ENCODE data around the gene CPNE6. TPM values are rescaled to one million over a fixed set of nuclear protein-coding genes. Genes with fewer than 3 reads are reported as not detected.

Gene CPNE6
- total and polyA plus RNA-seq, 2 of the 13 experiments (the other 11 are each of a cell fraction or from before 2014, with no cell fraction given) = not detected

GRCh38 chr14:24114532-24115421 is 43.4 kb downstream of the CPNE6 start, which contains the start of the genes DCAF11 and NRL (continued):
- TF ChIP-seq, protein P1, sequence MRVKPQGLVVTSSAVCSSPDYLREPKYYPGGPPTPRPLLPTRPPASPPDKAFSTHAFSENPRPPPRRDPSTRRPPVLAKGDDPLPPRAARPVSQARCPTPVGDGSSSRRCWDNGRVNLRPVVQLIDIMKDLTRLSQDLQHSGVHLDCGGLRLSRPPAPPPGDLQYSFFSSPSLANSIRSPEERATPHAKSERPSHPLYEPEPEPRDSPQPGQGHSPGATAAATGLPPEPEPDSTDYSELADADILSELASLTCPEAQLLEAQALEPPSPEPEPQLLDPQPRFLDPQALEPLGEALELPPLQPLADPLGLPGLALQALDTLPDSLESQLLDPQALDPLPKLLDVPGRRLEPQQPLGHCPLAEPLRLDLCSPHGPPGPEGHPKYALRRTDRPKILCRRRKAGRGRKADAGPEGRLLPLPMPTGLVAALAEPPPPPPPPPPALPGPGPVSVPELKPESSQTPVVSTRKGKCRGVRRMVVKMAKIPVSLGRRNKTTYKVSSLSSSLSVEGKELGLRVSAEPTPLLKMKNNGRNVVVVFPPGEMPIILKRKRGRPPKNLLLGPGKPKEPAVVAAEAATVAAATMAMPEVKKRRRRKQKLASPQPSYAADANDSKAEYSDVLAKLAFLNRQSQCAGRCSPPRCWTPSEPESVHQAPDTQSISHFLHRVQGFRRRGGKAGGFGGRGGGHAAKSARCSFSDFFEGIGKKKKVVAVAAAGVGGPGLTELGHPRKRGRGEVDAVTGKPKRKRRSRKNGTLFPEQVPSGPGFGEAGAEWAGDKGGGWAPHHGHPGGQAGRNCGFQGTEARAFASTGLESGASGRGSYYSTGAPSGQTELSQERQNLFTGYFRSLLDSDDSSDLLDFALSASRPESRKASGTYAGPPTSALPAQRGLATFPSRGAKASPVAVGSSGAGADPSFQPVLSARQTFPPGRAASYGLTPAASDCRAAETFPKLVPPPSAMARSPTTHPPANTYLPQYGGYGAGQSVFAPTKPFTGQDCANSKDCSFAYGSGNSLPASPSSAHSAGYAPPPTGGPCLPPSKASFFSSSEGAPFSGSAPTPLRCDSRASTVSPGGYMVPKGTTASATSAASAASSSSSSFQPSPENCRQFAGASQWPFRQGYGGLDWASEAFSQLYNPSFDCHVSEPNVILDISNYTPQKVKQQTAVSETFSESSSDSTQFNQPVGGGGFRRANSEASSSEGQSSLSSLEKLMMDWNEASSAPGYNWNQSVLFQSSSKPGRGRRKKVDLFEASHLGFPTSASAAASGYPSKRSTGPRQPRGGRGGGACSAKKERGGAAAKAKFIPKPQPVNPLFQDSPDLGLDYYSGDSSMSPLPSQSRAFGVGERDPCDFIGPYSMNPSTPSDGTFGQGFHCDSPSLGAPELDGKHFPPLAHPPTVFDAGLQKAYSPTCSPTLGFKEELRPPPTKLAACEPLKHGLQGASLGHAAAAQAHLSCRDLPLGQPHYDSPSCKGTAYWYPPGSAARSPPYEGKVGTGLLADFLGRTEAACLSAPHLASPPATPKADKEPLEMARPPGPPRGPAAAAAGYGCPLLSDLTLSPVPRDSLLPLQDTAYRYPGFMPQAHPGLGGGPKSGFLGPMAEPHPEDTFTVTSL (CRISPR knock-in tag; IDR thresholded peaks at IDR 0.05; ENCODE audit: borderline replicate concordance) = no peak
- peak; percentile 77 for TF ChIP-seq ZZZ3 (CRISPR knock-in tag; IDR thresholded peaks at IDR 0.05; ENCODE audit: borderline replicate concordance)
- peak; percentile 97 for TF ChIP-seq NKX3-1 (CRISPR knock-in tag; IDR thresholded peaks at IDR 0.05)
- TF ChIP-seq ZNF556 (CRISPR knock-in tag; IDR thresholded peaks at IDR 0.05; ENCODE audit: borderline replicate concordance) = peak; percentile 41; the same call in 1 of the 2 replicates
- TF ChIP-seq MNT (IDR thresholded peaks at IDR 0.05) = peak; percentile 99
- TF ChIP-seq HOXD1 (CRISPR knock-in tag; IDR thresholded peaks at IDR 0.05) = peak; percentile 100
- peak; percentile 99 for TF ChIP-seq FOXO1 (CRISPR knock-in tag; IDR thresholded peaks at IDR 0.05)
- TF ChIP-seq, protein P2, sequence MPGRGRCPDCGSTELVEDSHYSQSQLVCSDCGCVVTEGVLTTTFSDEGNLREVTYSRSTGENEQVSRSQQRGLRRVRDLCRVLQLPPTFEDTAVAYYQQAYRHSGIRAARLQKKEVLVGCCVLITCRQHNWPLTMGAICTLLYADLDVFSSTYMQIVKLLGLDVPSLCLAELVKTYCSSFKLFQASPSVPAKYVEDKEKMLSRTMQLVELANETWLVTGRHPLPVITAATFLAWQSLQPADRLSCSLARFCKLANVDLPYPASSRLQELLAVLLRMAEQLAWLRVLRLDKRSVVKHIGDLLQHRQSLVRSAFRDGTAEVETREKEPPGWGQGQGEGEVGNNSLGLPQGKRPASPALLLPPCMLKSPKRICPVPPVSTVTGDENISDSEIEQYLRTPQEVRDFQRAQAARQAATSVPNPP (CRISPR knock-in tag; IDR thresholded peaks at IDR 0.05) = peak; percentile 95
- TF ChIP-seq TARDBP (CRISPR knock-in tag; IDR thresholded peaks at IDR 0.05) = peak; percentile 98
- 0 out of 2 replicates have a peak, but pooled peaks have one; percentile 54 for TF ChIP-seq KAT7 (CRISPR knock-in tag; IDR thresholded peaks at IDR 0.05; ENCODE audit: borderline replicate concordance)
- TF ChIP-seq, protein P3, sequence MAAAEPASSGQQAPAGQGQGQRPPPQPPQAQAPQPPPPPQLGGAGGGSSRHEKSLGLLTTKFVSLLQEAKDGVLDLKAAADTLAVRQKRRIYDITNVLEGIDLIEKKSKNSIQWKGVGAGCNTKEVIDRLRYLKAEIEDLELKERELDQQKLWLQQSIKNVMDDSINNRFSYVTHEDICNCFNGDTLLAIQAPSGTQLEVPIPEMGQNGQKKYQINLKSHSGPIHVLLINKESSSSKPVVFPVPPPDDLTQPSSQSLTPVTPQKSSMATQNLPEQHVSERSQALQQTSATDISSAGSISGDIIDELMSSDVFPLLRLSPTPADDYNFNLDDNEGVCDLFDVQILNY (CRISPR knock-in tag; conservative IDR thresholded peaks at IDR 0.05) = peak; percentile 90
- peak; percentile 89; the same call in 1 of the 2 replicates for TF ChIP-seq IKZF5 (CRISPR knock-in tag; IDR thresholded peaks at IDR 0.05)
- no peak for TF ChIP-seq ZBTB42 (CRISPR knock-in tag; IDR thresholded peaks at IDR 0.05)
- TF ChIP-seq ZNF207 (IDR thresholded peaks at IDR 0.05; ENCODE audit: borderline replicate concordance) = no peak
- 0 out of 2 replicates have a peak, but pooled peaks have one; percentile 38 for TF ChIP-seq ZNF629 (CRISPR knock-in tag; conservative IDR thresholded peaks at IDR 0.05)
- no peak for TF ChIP-seq ZNF468 (CRISPR knock-in tag; IDR thresholded peaks at IDR 0.05)
- no peak for TF ChIP-seq TCF12 (IDR thresholded peaks at IDR 0.05)
- TF ChIP-seq TCF12 (CRISPR knock-in tag; IDR thresholded peaks at IDR 0.05) = peak; percentile 92; the same call in 1 of the 2 replicates
- TF ChIP-seq NPAS2 (CRISPR knock-in tag; IDR thresholded peaks at IDR 0.05; ENCODE audit: borderline replicate concordance) = no peak

All from HepG2 (cell line).